HFFc6 (cell line): ENCODE data around the gene RFPL3. TPM values are rescaled to one million over a fixed set of nuclear protein-coding genes. Genes with fewer than 3 reads are reported as not detected.

Experiments
- DNase-seq: peaks from one replicate; pipeline ENCODE4 v3.0.0-alpha.2; 2018
- H3K27ac Mint-ChIP-seq: 2 replicates; pipeline ENCODE4 v1.8.0; 2020; ENCODE audit warnings: mild to moderate bottlenecking, mixed read lengths
- H3K27me3 Mint-ChIP-seq: 2 replicates; pipeline ENCODE4 v1.8.0; 2021; ENCODE audit warnings: mild to moderate bottlenecking, moderate library complexity, mixed read lengths; ENCODE audit not compliant: insufficient read depth
- H3K36me3 Mint-ChIP-seq: 2 replicates; pipeline ENCODE4 v1.8.0; 2021; ENCODE audit warnings: low read depth, mixed read lengths
- H3K4me1 Mint-ChIP-seq: 2 replicates; pipeline ENCODE4 v1.8.0; 2020; ENCODE audit warnings: low read depth, mixed read lengths
- H3K4me3 Mint-ChIP-seq: 2 replicates; pipeline ENCODE4 v1.8.0; 2020; ENCODE audit warnings: mild to moderate bottlenecking, moderate library complexity, mixed read lengths
- H3K9me3 Mint-ChIP-seq: 2 replicates; pipeline ENCODE4 v1.8.0; 2020; ENCODE audit warnings: mild to moderate bottlenecking, mixed read lengths
- CTCF ChIP-seq: fragments of 200-600 bp; sonication (generic); IDR thresholded peaks from 2 replicates; pipeline ENCODE4 v1.5.0; 2021; ENCODE audit warnings: antibody characterized with exemption, mild to moderate bottlenecking
- total RNA-seq, 6 experiments: library from RNA; stranded (reverse); fragmentation: NEBNext Ultra II Directional; extraction: Animal tissue kit (Norgen Biotek cat#: 25700); gene quantifications; 2 replicates in 1 of 6; 3 replicates in 5 of 6; pipeline ENCODE4 v1.2.3, GENCODE V29; 2021

Gene RFPL3
- total RNA-seq, 6 experiments from 2014 or later = not detected

GRCh38 chr22:32312748-32313147 lies 44.9 kb upstream of the RFPL3 start:
- TF ChIP-seq CTCF = no peak
- Mint-ChIP-seq H3K36me3 (no peaks in the 10 kb centered on the region), H3K4me3 (no peak overlapping the region), H3K27me3 (peaks cover 8% of the 10 kb centered on the region; the same call in 1 of the 2 replicates), H3K9me3 (no peaks in the 10 kb centered on the region), H3K27ac (no peak overlapping the region), H3K4me1 (no peaks in the 10 kb centered on the region)
- no peak for DNase-seq

GRCh38 chr22:32313532-32313931 lies 44.1 kb upstream of the RFPL3 start:
- DNase-seq = no peak
- no peaks in the 10 kb centered on the region for H3K9me3 Mint-ChIP-seq
- no peaks in the 10 kb centered on the region for H3K4me1 Mint-ChIP-seq
- no peak overlapping the region for H3K4me3 Mint-ChIP-seq
- peaks cover 11% of the 10 kb centered on the region; the same call in 1 of the 2 replicates for H3K27me3 Mint-ChIP-seq
- no peak for TF ChIP-seq CTCF
- H3K36me3 Mint-ChIP-seq = no peaks in the 10 kb centered on the region
- H3K27ac Mint-ChIP-seq = no peak overlapping the region

- Mint-ChIP-seq H3K4me1 (no peaks in the 10 kb centered on the region), H3K27me3 (peaks cover 16% of the 10 kb centered on the region), H3K36me3 (no peaks in the 10 kb centered on the region), H3K4me3 (no peak overlapping the region), H3K9me3 (no peaks in the 10 kb centered on the region), H3K27ac (no peak overlapping the region)
- TF ChIP-seq CTCF = no peak
- DNase-seq = no peak
Measured at GRCh38 chr22:32317524-32317923, 40.1 kb upstream of the RFPL3 start.

GRCh38 chr22:32318361-32318760 lies 39.3 kb upstream of the RFPL3 start:
- TF ChIP-seq CTCF = no peak
- no peak overlapping the region for H3K27ac Mint-ChIP-seq
- no peaks in the 10 kb centered on the region for H3K4me1 Mint-ChIP-seq
- no peaks in the 10 kb centered on the region for H3K9me3 Mint-ChIP-seq
- no peaks in the 10 kb centered on the region for H3K36me3 Mint-ChIP-seq
- H3K4me3 Mint-ChIP-seq = no peak overlapping the region
- no peak for DNase-seq
- peaks cover 16% of the 10 kb centered on the region for H3K27me3 Mint-ChIP-seq

GRCh38 chr22:32319861-32320406 lies 37.7 kb upstream of the RFPL3 start:
- H3K9me3 Mint-ChIP-seq = no peaks in the 10 kb centered on the region
- DNase-seq = no peak
- no peak overlapping the region for H3K4me3 Mint-ChIP-seq
- no peaks in the 10 kb centered on the region for H3K36me3 Mint-ChIP-seq
- no peak overlapping the region for H3K27ac Mint-ChIP-seq
- no peak for TF ChIP-seq CTCF
- H3K4me1 Mint-ChIP-seq = no peaks in the 10 kb centered on the region
- H3K27me3 Mint-ChIP-seq = peaks cover 12% of the 10 kb centered on the region

- TF ChIP-seq CTCF = no peak
Measured at GRCh38 chr22:32322986-32323385, 34.7 kb upstream of the RFPL3 start.

More at GRCh38 chr22:32322986-32323385, 34.7 kb upstream of the RFPL3 start:
- Mint-ChIP-seq H3K4me3 (no peak overlapping the region), H3K9me3 (no peaks in the 10 kb centered on the region; the same call in 1 of the 2 replicates), H3K27ac (no peak overlapping the region), H3K27me3 (peaks cover 16% of the 10 kb centered on the region), H3K4me1 (no peaks in the 10 kb centered on the region), H3K36me3 (no peaks in the 10 kb centered on the region)
- no peak for DNase-seq
